GM12875 (cell line): ENCODE measurements around the gene CECR2.

Experiments
- H3K4me3 ChIP-seq: one replicate; pipeline ENCODE4 v1.5.1; 2011; ENCODE audit warnings: low read depth, low read length, control low read depth
- CTCF ChIP-seq: IDR thresholded peaks from 2 replicates; pipeline ENCODE4 v1.5.1; 2011; ENCODE audit warnings: low read depth, mild to moderate bottlenecking, control low read depth, inconsistent platforms, low read length, moderate library complexity, borderline replicate concordance; ENCODE audit not compliant: insufficient read depth

CECR2 gene

GRCh38 chr22:17369439-17370025, at the start of gene CECR2:
Gene CECR2 (plus strand): TSS chr22:17369460. CDS start chr22:17369784, 324 bp downstream.
- TF ChIP-seq CTCF = no peak
- no peak within 1 kb of the TSS for H3K4me3 ChIP-seq

GRCh38 chr22:17319546-17319945, 49.7 kb upstream of the CECR2 start:
- no peak overlapping the region for H3K4me3 ChIP-seq
- no peak for TF ChIP-seq CTCF

- TF ChIP-seq CTCF = no peak
Observed at GRCh38 chr22:17322511-17322910, 46.7 kb upstream of the CECR2 start.

GRCh38 chr22:17331690-17332089, 37.6 kb upstream of the CECR2 start:
- no peak overlapping the region for H3K4me3 ChIP-seq
- no peak for TF ChIP-seq CTCF

More at GRCh38 chr22:17322511-17322910, 46.7 kb upstream of the CECR2 start:
- H3K4me3 ChIP-seq = no peak overlapping the region

- no peak for TF ChIP-seq CTCF
- no peak overlapping the region for H3K4me3 ChIP-seq
Observed at GRCh38 chr22:17332109-17332800, 37.0 kb upstream of the CECR2 start.

- H3K4me3 ChIP-seq = no peak overlapping the region
- TF ChIP-seq CTCF = no peak
Observed at GRCh38 chr22:17334059-17334458, 35.2 kb upstream of the CECR2 start.

GRCh38 chr22:17334983-17335382, 34.3 kb upstream of the CECR2 start:
- H3K4me3 ChIP-seq = no peak overlapping the region

More at GRCh38 chr22:17334983-17335382, 34.3 kb upstream of the CECR2 start:
- TF ChIP-seq CTCF = no peak
